ENCODE measurements around the gene LHX8.

LHX8 gene

DNA sequence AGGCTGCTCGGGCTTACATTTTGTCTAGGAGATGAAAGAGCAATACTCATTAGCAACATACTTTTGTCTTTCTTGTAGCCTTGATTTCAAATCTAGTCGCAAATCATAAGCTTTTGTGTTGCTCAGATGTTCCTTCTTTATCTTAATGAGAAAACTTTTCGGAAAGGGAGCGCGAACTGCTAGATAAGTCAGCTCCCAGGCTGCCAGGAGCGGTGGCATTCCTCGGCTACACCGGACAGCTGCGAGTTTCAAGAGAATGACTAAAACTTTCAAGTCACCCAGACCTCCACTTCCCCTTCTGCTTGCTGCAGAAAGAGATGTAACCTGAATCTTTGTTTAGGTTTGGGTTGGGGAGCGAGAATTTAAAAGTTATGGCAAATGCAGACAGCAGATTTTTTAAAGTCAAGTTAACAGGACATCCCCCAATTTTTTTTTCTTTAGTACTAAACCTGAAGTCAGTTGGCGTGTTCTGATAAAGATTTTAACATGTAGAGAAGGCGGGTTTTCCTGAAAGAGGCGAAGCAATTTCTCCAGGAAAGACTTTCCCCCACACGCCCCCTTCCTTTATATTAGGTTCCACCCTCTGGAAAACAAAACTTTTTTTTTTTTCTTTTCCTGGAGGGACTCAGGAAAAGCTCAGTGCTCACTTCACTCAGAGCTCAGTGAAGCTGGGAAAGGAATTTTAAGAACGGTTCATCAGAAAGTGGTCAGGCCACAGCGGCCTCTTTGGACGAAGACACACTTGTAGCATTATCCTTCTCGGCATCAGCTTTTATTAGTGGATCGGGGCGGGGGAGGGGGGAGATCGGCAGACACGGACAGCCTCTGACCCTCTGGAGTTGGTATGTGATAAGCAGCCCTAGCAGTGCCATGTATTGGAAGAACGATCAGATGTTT is at the start of gene LHX8:
Gene LHX8, plus strand, starts transcription at position 639 of the 897 bp plus-strand sequence. CDS start 2,227 bp downstream, outside the sequence.
- H3K4me3 ChIP-seq (ENCODE audit: low read depth, low read length): no peak within 1 kb of the TSS

DNA sequence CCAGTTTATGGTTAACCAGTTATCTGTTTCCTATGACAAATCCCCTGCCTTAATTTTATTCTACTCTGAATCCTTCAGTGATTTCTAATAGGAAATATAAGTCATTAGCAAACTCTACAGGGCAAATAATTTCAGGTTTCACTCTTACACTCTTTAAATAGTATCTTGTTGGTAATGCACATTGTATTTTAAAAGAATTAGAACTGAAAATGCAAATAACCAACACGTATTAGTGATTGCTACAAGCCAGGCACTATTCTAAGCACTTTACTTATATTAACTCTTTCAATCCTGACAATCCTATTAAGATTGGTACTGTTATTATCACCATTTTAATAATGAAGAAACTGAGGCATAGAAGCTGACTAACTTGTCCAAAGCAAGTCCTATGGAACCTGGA is 48.3 kb upstream of the LHX8 start:
- no peak overlapping the region for H3K4me3 ChIP-seq (ENCODE audit: low read depth, low read length)
- no peak for DNase-seq (ENCODE audit: low read depth)
- TF ChIP-seq, protein P1, sequence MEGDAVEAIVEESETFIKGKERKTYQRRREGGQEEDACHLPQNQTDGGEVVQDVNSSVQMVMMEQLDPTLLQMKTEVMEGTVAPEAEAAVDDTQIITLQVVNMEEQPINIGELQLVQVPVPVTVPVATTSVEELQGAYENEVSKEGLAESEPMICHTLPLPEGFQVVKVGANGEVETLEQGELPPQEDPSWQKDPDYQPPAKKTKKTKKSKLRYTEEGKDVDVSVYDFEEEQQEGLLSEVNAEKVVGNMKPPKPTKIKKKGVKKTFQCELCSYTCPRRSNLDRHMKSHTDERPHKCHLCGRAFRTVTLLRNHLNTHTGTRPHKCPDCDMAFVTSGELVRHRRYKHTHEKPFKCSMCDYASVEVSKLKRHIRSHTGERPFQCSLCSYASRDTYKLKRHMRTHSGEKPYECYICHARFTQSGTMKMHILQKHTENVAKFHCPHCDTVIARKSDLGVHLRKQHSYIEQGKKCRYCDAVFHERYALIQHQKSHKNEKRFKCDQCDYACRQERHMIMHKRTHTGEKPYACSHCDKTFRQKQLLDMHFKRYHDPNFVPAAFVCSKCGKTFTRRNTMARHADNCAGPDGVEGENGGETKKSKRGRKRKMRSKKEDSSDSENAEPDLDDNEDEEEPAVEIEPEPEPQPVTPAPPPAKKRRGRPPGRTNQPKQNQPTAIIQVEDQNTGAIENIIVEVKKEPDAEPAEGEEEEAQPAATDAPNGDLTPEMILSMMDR (conservative IDR thresholded peaks at IDR 0.05; ENCODE audit: low read depth, low read length): no peak

More for the DNA sequence above, at the start of gene LHX8:
- TF ChIP-seq, protein P1 (conservative IDR thresholded peaks at IDR 0.05; ENCODE audit: low read depth, low read length): no peak
- peak; percentile 2 for DNase-seq (ENCODE audit: low read depth)

DNA sequence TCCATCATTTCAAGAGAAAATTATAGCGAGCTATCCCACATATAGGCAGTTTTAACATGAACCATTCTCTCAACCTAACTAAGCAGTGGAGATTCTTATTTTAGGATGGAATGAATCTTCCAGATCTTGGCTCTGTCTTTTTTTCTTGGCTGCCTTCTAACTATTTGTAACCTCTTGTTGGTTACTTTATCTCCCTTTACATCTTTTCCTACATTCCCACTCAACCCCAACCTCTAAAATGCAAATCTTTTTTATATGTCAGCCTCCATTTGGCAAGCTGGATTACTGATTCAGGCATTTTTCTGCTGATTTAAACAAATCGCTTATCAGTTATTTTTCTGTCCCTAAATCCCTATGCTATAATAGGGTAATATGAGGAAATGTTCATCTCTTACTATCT is 46.9 kb upstream of the LHX8 start:
- DNase-seq (ENCODE audit: low read depth): no peak
- H3K4me3 ChIP-seq (ENCODE audit: low read depth, low read length): no peak overlapping the region
- TF ChIP-seq, protein P1 (conservative IDR thresholded peaks at IDR 0.05; ENCODE audit: low read depth, low read length): no peak

DNA sequence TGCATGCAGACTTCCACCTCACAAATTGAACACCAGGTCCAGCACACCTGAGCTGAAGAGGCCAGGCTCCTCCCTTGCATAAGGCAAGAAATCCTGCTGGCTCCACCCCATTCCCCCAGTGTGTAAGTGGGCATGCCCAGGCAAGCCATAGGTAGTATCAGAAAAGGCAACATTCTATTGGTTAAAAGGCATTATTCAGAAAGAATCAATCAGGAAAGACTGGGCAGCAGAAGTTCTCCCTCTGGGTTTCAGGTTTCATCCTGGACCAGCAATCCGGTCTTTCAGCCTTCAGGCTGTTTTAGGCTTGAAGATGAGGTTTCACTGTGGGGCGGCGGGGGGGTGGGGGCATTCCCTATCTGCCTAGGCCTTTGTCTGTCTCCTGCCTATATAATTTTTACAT is 42.0 kb upstream of the LHX8 start:
- TF ChIP-seq, protein P1 (conservative IDR thresholded peaks at IDR 0.05; ENCODE audit: low read depth, low read length): no peak
- no peak for DNase-seq (ENCODE audit: low read depth)

DNA sequence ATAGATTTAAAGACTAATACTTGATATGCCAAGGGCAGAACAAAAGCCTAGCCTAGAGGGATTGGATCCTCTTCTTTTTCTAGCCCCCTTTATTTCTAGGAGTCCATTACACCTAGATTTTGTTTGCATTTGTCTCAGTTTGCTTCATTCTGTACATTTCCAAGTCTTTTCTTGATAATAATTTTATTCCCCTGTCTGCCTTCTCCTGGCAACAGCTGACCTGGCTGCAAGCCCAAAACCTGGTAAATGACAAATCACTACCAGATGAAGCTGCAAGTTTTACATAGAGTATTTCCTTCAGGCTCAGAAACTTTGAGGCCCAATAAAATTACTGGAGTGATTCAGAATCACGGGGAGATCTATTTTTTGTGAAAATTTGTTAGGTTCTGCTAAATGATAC is 36.5 kb upstream of the LHX8 start:
- no peak for DNase-seq (ENCODE audit: low read depth)
- TF ChIP-seq, protein P1 (conservative IDR thresholded peaks at IDR 0.05; ENCODE audit: low read depth, low read length): no peak

More for the DNA sequence above, 42.0 kb upstream of the LHX8 start:
- H3K4me3 ChIP-seq (ENCODE audit: low read depth, low read length): no peak overlapping the region

DNA sequence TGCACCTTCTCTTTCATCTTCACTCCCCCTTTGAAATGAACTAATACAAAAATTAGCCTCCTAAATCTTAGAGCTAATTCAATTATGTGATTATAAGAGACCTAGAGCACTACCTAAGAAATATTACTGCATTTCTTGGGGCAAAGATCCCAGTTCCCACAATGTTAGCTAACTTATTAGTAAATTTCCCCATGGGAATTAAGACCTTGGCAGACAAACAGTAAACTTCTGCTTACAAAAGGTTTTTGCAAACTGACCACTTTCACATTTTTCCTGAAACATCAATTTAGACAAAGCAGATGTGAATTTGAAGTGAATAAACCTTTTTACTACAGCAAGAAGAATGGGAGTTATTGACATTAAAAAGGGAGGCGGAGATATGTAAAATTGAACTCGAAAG is 34.6 kb upstream of the LHX8 start:
- H3K4me3 ChIP-seq (ENCODE audit: low read depth, low read length): no peak overlapping the region
- TF ChIP-seq, protein P1 (conservative IDR thresholded peaks at IDR 0.05; ENCODE audit: low read depth, low read length): no peak
- DNase-seq (ENCODE audit: low read depth): no peak

More for the DNA sequence above, 36.5 kb upstream of the LHX8 start:
- H3K4me3 ChIP-seq (ENCODE audit: low read depth, low read length): no peak overlapping the region

All from choroid plexus epithelial cell (primary cell).